ENCODE results near the gene NAAA.

NAAA gene

GRCh38 chr4:75907966-75908365 is 32.8 kb downstream of the NAAA start:
- Histone ChIP-seq H3K36me3 (replicated peaks) (no peaks in the 10 kb centered on the region), H3K9me3 (peaks cover 22% of the 10 kb centered on the region), H3K4me3 (no peak overlapping the region), H3K27me3 (ENCODE audit: low read depth) (no peaks in the 10 kb centered on the region), H3K4me1 (peaks cover 12% of the 10 kb centered on the region)
- in situ Hi-C loops (cut with MboI; ENCODE audit: low sequenced_read_pairs), result no loop called here
- DNase-seq (ENCODE audit: low spot score in 2 of 2), result no peak

GRCh38 chr4:75904076-75904475 is 36.7 kb downstream of the NAAA start:
- no peak overlapping the region for H3K4me3 ChIP-seq
- H3K4me1 ChIP-seq, result peaks cover 6% of the 10 kb centered on the region
- in situ Hi-C loops (cut with MboI; ENCODE audit: low sequenced_read_pairs), result no loop called here
- H3K36me3 ChIP-seq (replicated peaks), result no peaks in the 10 kb centered on the region
- no peak for DNase-seq (ENCODE audit: low spot score in 2 of 2)
- H3K27me3 ChIP-seq (ENCODE audit: low read depth), result no peaks in the 10 kb centered on the region
- H3K9me3 ChIP-seq, result peaks cover 11% of the 10 kb centered on the region

- in situ Hi-C loops (cut with MboI; ENCODE audit: low sequenced_read_pairs), result no loop called here
- Histone ChIP-seq H3K4me3 (no peak within 1 kb of the TSS), H3K36me3 (replicated peaks) (no peaks in the 10 kb centered on the region), H3K4me1 (no peaks in the 10 kb centered on the region), H3K9me3 (no peaks in the 10 kb centered on the region; the same call in 1 of the 2 replicates), H3K27me3 (ENCODE audit: low read depth) (no peaks in the 10 kb centered on the region)
- no peak for DNase-seq (ENCODE audit: low spot score in 2 of 2)
Observed at GRCh38 chr4:75902352-75902751, 38.5 kb downstream of the NAAA start, which contains the start of gene PPEF2. PPEF2 (minus strand) TSS chr4:75902452; CDS start chr4:75896325, 6,127 bp downstream.

GRCh38 chr4:75898536-75898935 is 42.3 kb downstream of the NAAA start:
- Histone ChIP-seq H3K4me3 (no peak overlapping the region), H3K4me1 (no peaks in the 10 kb centered on the region), H3K36me3 (replicated peaks) (no peaks in the 10 kb centered on the region), H3K9me3 (no peaks in the 10 kb centered on the region; the same call in 1 of the 2 replicates), H3K27me3 (ENCODE audit: low read depth) (no peaks in the 10 kb centered on the region)
- no peak for DNase-seq (ENCODE audit: low spot score in 2 of 2)
- in situ Hi-C loops (cut with MboI; ENCODE audit: low sequenced_read_pairs), result no loop called here

- peak; percentile 19 to 29 for DNase-seq (ENCODE audit: low spot score in 2 of 2)
Observed at GRCh38 chr4:75895744-75896314, 45.0 kb downstream of the NAAA start.

GRCh38 chr4:75892508-75892907 is 48.3 kb downstream of the NAAA start:
- Histone ChIP-seq H3K36me3 (replicated peaks) (no peaks in the 10 kb centered on the region), H3K4me1 (peaks cover 6% of the 10 kb centered on the region), H3K27me3 (ENCODE audit: low read depth) (no peaks in the 10 kb centered on the region), H3K9me3 (no peaks in the 10 kb centered on the region), H3K4me3 (no peak overlapping the region)
- in situ Hi-C loops (cut with MboI; ENCODE audit: low sequenced_read_pairs), result no loop called here
- DNase-seq (ENCODE audit: low spot score in 2 of 2), result peak in 1 of 2 experiments; percentile 34

More at GRCh38 chr4:75895744-75896314, 45.0 kb downstream of the NAAA start:
- H3K27me3 ChIP-seq (ENCODE audit: low read depth), result no peaks in the 10 kb centered on the region
- H3K9me3 ChIP-seq, result no peaks in the 10 kb centered on the region; the same call in 1 of the 2 replicates
- in situ Hi-C loops (cut with MboI; ENCODE audit: low sequenced_read_pairs), result no loop called here
- no peaks in the 10 kb centered on the region for H3K4me1 ChIP-seq
- H3K36me3 ChIP-seq (replicated peaks), result no peaks in the 10 kb centered on the region
- no peak overlapping the region for H3K4me3 ChIP-seq

DNA sequence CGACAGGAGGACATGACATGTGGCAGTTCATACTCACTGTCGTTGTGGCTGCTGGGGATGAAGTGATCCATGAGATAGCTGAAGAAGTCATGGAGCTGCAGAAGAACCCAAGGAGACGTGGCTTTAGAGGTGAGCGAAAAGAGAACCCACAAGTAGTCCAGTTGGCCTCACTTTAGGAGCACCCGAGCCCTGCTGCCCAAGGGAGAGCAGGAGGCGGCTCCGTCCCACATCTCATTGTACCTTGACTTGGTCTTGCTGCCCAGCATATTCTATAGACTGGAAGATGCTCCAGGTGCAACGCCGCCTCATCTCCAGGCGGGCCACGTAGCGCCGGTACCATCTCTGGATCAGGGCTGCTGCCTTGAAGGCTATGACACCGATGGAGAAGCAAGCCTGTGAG is 49.2 kb downstream of the NAAA start:
- Histone ChIP-seq H3K36me3 (replicated peaks) (no peaks in the 10 kb centered on the region), H3K4me3 (no peak overlapping the region), H3K4me1 (peaks cover 6% of the 10 kb centered on the region), H3K9me3 (no peaks in the 10 kb centered on the region), H3K27me3 (ENCODE audit: low read depth) (no peaks in the 10 kb centered on the region)
- in situ Hi-C loops (cut with MboI; ENCODE audit: low sequenced_read_pairs), result no loop called here
- no peak for DNase-seq (ENCODE audit: low spot score in 2 of 2)

DNA sequence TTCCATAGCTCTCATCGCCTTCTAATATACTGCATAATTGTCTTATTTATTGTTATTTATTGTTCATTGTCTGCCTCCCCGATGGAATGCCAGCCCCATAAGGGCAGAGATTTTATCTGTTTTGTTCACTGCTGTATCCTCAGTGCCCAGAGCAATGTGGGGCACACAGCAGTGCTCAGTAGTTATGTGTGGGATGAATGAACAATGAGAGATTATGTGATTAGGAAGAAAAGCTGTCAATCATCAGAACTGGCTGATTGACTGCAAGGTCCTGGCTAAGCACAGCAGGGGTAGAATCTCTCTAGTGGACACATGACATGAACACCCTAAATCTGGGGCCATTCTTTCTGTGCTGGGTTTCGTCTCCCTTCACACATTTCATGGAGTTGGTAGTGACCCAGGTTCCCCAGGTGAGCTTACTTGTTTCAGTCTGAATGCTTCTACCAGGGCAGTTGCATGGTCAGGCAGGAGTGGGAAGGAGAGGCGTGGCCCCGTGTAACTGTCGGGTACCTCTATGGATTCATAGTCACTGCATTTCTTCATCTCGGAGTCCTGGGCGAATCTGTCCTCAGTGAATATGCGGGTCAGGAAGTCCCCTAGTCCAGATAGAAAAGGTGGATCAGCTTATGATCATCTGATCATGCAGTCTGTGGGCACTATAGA is 51.1 kb downstream of the NAAA start:
- Histone ChIP-seq H3K36me3 (replicated peaks) (no peaks in the 10 kb centered on the region), H3K27me3 (ENCODE audit: low read depth) (no peaks in the 10 kb centered on the region), H3K4me3 (no peak overlapping the region), H3K9me3 (no peaks in the 10 kb centered on the region), H3K4me1 (peaks cover 6% of the 10 kb centered on the region)
- in situ Hi-C loops (cut with MboI; ENCODE audit: low sequenced_read_pairs), result no loop called here
- peak; percentile 35 to 61 for DNase-seq (ENCODE audit: low spot score in 2 of 2)

- Histone ChIP-seq H3K9me3 (no peaks in the 10 kb centered on the region; the same call in 1 of the 2 replicates), H3K4me3 (no peak overlapping the region), H3K27me3 (ENCODE audit: low read depth) (0 out of 2 replicates have a peak, but pooled peaks cover 4% of the 10 kb centered on the region), H3K4me1 (peaks cover 6% of the 10 kb centered on the region), H3K36me3 (replicated peaks) (no peaks in the 10 kb centered on the region)
- in situ Hi-C loops (cut with MboI; ENCODE audit: low sequenced_read_pairs), result no loop called here
- no peak for DNase-seq (ENCODE audit: low spot score in 2 of 2)
Observed at GRCh38 chr4:75886104-75886503, 54.7 kb downstream of the NAAA start.

GRCh38 chr4:75881476-75881875 is 59.3 kb downstream of the NAAA start:
- no peak overlapping the region for H3K4me3 ChIP-seq
- no peaks in the 10 kb centered on the region for H3K36me3 ChIP-seq (replicated peaks)
- H3K27me3 ChIP-seq (ENCODE audit: low read depth), result peaks cover 6% of the 10 kb centered on the region; the same call in 1 of the 2 replicates
- DNase-seq (ENCODE audit: low spot score in 2 of 2), result no peak
- H3K4me1 ChIP-seq, result no peaks in the 10 kb centered on the region
- H3K9me3 ChIP-seq, result no peaks in the 10 kb centered on the region; the same call in 1 of the 2 replicates
- in situ Hi-C loops (cut with MboI; ENCODE audit: low sequenced_read_pairs), result no loop called here

- no peak for DNase-seq (ENCODE audit: low spot score in 2 of 2)
- in situ Hi-C loops (cut with MboI; ENCODE audit: low sequenced_read_pairs), result no loop called here
Observed at GRCh38 chr4:75880278-75880677, 60.5 kb downstream of the NAAA start.

GRCh38 chr4:75878246-75878756 is 62.5 kb downstream of the NAAA start:
- in situ Hi-C loops (cut with MboI; ENCODE audit: low sequenced_read_pairs), result no loop called here
- Histone ChIP-seq H3K4me1 (no peaks in the 10 kb centered on the region), H3K9me3 (no peaks in the 10 kb centered on the region; the same call in 1 of the 2 replicates), H3K36me3 (replicated peaks) (no peaks in the 10 kb centered on the region), H3K4me3 (no peak overlapping the region), H3K27me3 (ENCODE audit: low read depth) (peaks cover 6% of the 10 kb centered on the region; the same call in 1 of the 2 replicates)
- no peak for DNase-seq (ENCODE audit: low spot score in 2 of 2)

More at GRCh38 chr4:75880278-75880677, 60.5 kb downstream of the NAAA start:
- no peaks in the 10 kb centered on the region; the same call in 1 of the 2 replicates for H3K9me3 ChIP-seq
- H3K4me1 ChIP-seq, result no peaks in the 10 kb centered on the region
- no peak overlapping the region for H3K4me3 ChIP-seq
- peaks cover 6% of the 10 kb centered on the region; the same call in 1 of the 2 replicates for H3K27me3 ChIP-seq (ENCODE audit: low read depth)
- no peaks in the 10 kb centered on the region for H3K36me3 ChIP-seq (replicated peaks)

DNA sequence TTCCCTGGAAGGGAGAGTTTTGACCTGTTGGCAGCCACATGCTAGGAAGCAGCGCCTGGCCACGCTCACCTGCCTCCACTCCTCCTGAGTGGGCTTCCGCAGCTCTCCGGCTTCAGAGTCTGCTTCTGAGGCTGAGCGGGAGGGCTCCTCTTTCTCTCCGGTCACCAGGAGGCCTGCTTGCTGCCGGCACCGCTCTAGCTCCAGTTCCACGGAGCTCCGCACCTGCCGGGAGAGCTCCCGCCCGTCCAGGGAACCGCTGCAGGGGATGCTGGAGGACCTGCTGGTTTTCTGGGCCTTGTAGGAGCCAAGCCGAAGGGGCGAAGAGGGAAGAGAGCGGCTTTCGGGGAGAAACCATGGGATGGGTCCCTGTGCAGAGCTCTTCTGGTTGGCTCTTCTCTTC is 64.6 kb downstream of the NAAA start:
- Histone ChIP-seq H3K9me3 (no peaks in the 10 kb centered on the region), H3K36me3 (replicated peaks) (no peaks in the 10 kb centered on the region), H3K4me3 (no peak overlapping the region), H3K27me3 (ENCODE audit: low read depth) (peaks cover 2% of the 10 kb centered on the region; the same call in 1 of the 2 replicates), H3K4me1 (no peaks in the 10 kb centered on the region)
- in situ Hi-C loops (cut with MboI; ENCODE audit: low sequenced_read_pairs), result no loop called here
- DNase-seq (ENCODE audit: low spot score in 2 of 2), result no peak

- in situ Hi-C loops (cut with MboI; ENCODE audit: low sequenced_read_pairs), result no loop called here
Observed at GRCh38 chr4:75869100-75869499, 71.7 kb downstream of the NAAA start.

More at GRCh38 chr4:75869100-75869499, 71.7 kb downstream of the NAAA start:
- DNase-seq (ENCODE audit: low spot score in 2 of 2), result no peak
- Histone ChIP-seq H3K27me3 (ENCODE audit: low read depth) (no peaks in the 10 kb centered on the region), H3K9me3 (no peaks in the 10 kb centered on the region), H3K4me3 (no peak overlapping the region), H3K36me3 (replicated peaks) (no peaks in the 10 kb centered on the region), H3K4me1 (no peaks in the 10 kb centered on the region)

All from HAP-1 (cell line).